Measurements from ENCODE around the gene NMNAT3. TPM values are rescaled to one million over a fixed set of nuclear protein-coding genes. Genes with fewer than 3 reads are reported as not detected.

The NMNAT3 gene
- total RNA-seq, 1 experiment from 2014 or later = 4.8 TPM

- H3K36me3 ChIP-seq (ENCODE audit: low read depth, low read length) = no peaks in the 10 kb centered on the region
- H3K9ac ChIP-seq (ENCODE audit: low read length) = no peak overlapping the region
- TF ChIP-seq EZH2phosphoT487 (IDR thresholded peaks at IDR 0.05; ENCODE audit: borderline replicate concordance, low read length) (no peak), EZH2 (IDR thresholded peaks at IDR 0.05; ENCODE audit: low read length, unreplicated experiment) (no peak), CTCF (conservative IDR thresholded peaks at IDR 0.05; ENCODE audit: low read depth, low read length) (no peak)
- no peak overlapping the region for H3K4me2 ChIP-seq (ENCODE audit: low read length)
- no TSS peak for BruUV-seq (replicated peaks)
- POLR2A ChIA-PET (ENCODE audit: unreplicated experiment) = no interaction called here
- CTCF ChIA-PET = no interaction called here
- H3K27ac ChIP-seq (ENCODE audit: low read length) = no peak overlapping the region
- ATAC-seq (no peak), DNase-seq (no peak)
- H3K4me1 ChIP-seq (ENCODE audit: insufficient read depth, low read length) = no peaks in the 10 kb centered on the region
- no peaks in the 10 kb centered on the region for H4K20me1 ChIP-seq (ENCODE audit: low read length)
- no peak overlapping the region for H2AFZ ChIP-seq (ENCODE audit: low read length)
- intact Hi-C loops (cut with micrococcal nuclease) = no loop called here
- no peak overlapping the region for H3K4me3 ChIP-seq (ENCODE audit: low read length)
- no peaks in the 10 kb centered on the region for H3K9me2 ChIP-seq (replicated peaks; ENCODE audit: low read length)
- H3F3A ChIP-seq (ENCODE audit: low read length, unreplicated experiment) = no peaks in the 10 kb centered on the region
- H3K9me3 ChIP-seq (ENCODE audit: low read length) = no peaks in the 10 kb centered on the region
- no peaks in the 10 kb centered on the region for H3K79me2 ChIP-seq (ENCODE audit: low read length)
- no peaks in the 10 kb centered on the region for H3K27me3 ChIP-seq (ENCODE audit: low read length)
Observed at GRCh38 chr3:139574026-139574947, 103.5 kb downstream of the NMNAT3 start.

GRCh38 chr3:139572847-139573672 lies 104.7 kb downstream of the NMNAT3 start:
- Histone ChIP-seq H3F3A (ENCODE audit: low read length, unreplicated experiment) (no peaks in the 10 kb centered on the region), H3K79me2 (ENCODE audit: low read length) (no peaks in the 10 kb centered on the region), H3K9me3 (ENCODE audit: low read length) (no peaks in the 10 kb centered on the region), H3K9me2 (replicated peaks; ENCODE audit: low read length) (no peaks in the 10 kb centered on the region), H3K4me1 (ENCODE audit: insufficient read depth, low read length) (no peaks in the 10 kb centered on the region), H3K9ac (ENCODE audit: low read length) (no peak overlapping the region), H3K4me2 (ENCODE audit: low read length) (no peak overlapping the region), H3K27me3 (ENCODE audit: low read length) (no peaks in the 10 kb centered on the region), H3K4me3 (ENCODE audit: low read length) (no peak overlapping the region), H3K27ac (ENCODE audit: low read length) (no peak overlapping the region), H4K20me1 (ENCODE audit: low read length) (no peaks in the 10 kb centered on the region), H2AFZ (ENCODE audit: low read length) (no peak overlapping the region), H3K36me3 (ENCODE audit: low read depth, low read length) (no peaks in the 10 kb centered on the region)
- ATAC-seq (no peak), DNase-seq (no peak)
- ChIA-PET POLR2A (ENCODE audit: unreplicated experiment) (no interaction called here), CTCF (no interaction called here)
- no TSS peak for BruUV-seq (replicated peaks)
- intact Hi-C loops (cut with micrococcal nuclease) = no loop called here
- TF ChIP-seq EZH2 (IDR thresholded peaks at IDR 0.05; ENCODE audit: low read length, unreplicated experiment) (no peak), EZH2phosphoT487 (IDR thresholded peaks at IDR 0.05; ENCODE audit: borderline replicate concordance, low read length) (no peak), CTCF (conservative IDR thresholded peaks at IDR 0.05; ENCODE audit: low read depth, low read length) (no peak)
